ENCODE data around the gene RMDN2. TPM values are rescaled to one million over a fixed set of nuclear protein-coding genes. Genes with fewer than 3 reads are reported as not detected.

The RMDN2 gene
- total and polyA plus RNA-seq, 9 of the 15 experiments (the other 6 are each of a cell fraction or from before 2014, with no cell fraction given) = 1.5 to 4.3 (median 2.3) TPM

- TF ChIP-seq HINFP (tag; conservative IDR thresholded peaks at IDR 0.05; ENCODE audit: low read depth) (peak; percentile 99), SMAD3 (CRISPR knock-in tag; conservative IDR thresholded peaks at IDR 0.05) (no peak), E2F8 (IDR thresholded peaks at IDR 0.05; ENCODE audit: low read depth, partially characterized antibody) (peak; percentile 76), MNT (conservative IDR thresholded peaks at IDR 0.05) (peak in 1 of 2 experiments; percentile 58; a peak in 3 of 4 replicates), ESRRA (IDR thresholded peaks at IDR 0.05; ENCODE audit: borderline replicate concordance, low read depth) (peak; percentile 71; the same call in 1 of the 2 replicates), CC2D1A (IDR thresholded peaks at IDR 0.05) (peak; percentile 99), NBN (IDR thresholded peaks at IDR 0.05; ENCODE audit: low read depth) (0 out of 2 replicates have a peak, but pooled peaks have one; percentile 30), UBTF (IDR thresholded peaks at IDR 0.05; ENCODE audit: borderline replicate concordance in 1 of 2, low read depth in 2 of 2, low read length in 2 of 2) (peak; percentile 78 to 97; a peak in 3 of 4 replicates), ZZZ3 (IDR thresholded peaks at IDR 0.05) (no peak), RBM15 (IDR thresholded peaks at IDR 0.05; ENCODE audit: insufficient read depth, low read length) (no peak), ZBTB17 (CRISPR knock-in tag; IDR thresholded peaks at IDR 0.05) (peak; percentile 69), NR2C2 (CRISPR knock-in tag; IDR thresholded peaks at IDR 0.05) (peak; percentile 93), NR2C2 (tag; IDR thresholded peaks at IDR 0.05) (peak; percentile 99), TAF1 (IDR thresholded peaks at IDR 0.05; ENCODE audit: control insufficient read depth, extremely low read depth, insufficient read depth, low read length, severe bottlenecking) (peak; percentile 80), ZBTB5 (IDR thresholded peaks at IDR 0.05) (peak; percentile 98)
These were observed at the start of gene RMDN2 (continued) for GRCh38 chr2:37925063-37925897.

Measured in K562 (cell line).